ENCODE results near the gene ENTHD1. TPM values are rescaled to one million over a fixed set of nuclear protein-coding genes. Genes with fewer than 3 reads are reported as not detected.

ENTHD1 gene
- total and polyA plus RNA-seq, 2 donors (not counting 3 experiments of a cell fraction or from before 2014, with no cell fraction given) = not detected

GRCh38 chr22:39719559-39720450 is 173.8 kb downstream of the ENTHD1 start:
- no peak for DNase-seq (ENCODE audit: low read depth, low spot score)
- Histone ChIP-seq H3K4me1 (ENCODE audit: control insufficient read depth, extremely low read depth, insufficient read depth, low read length) (no peaks in the 10 kb centered on the region), H3K36me3 (ENCODE audit: control insufficient read depth in 2 of 2, extremely low read depth in 1 of 2, insufficient read depth in 2 of 2, low read length in 2 of 2) (no peaks in the 10 kb centered on the region), H2AFZ (ENCODE audit: low read depth, low read length) (no peak overlapping the region), H3K9ac (replicated peaks; ENCODE audit: extremely low read depth, insufficient read depth, low read length) (no peak overlapping the region), H3K27me3 (ENCODE audit: control insufficient read depth in 2 of 2, insufficient read depth in 2 of 2, low read length in 2 of 2) (peaks cover 4 to 5% of the 10 kb centered on the region in 2 experiments), H3K9me1 (replicated peaks; ENCODE audit: control insufficient read depth, extremely low read depth, insufficient read depth, low read length) (no peaks in the 10 kb centered on the region), H3K4me2 (ENCODE audit: insufficient read depth, low read length) (no peak overlapping the region), H3K9me3 (replicated peaks; ENCODE audit: control insufficient read depth, insufficient read depth, low read length) (no peaks in the 10 kb centered on the region), H3K4me3 (replicated peaks in 1 of 3; ENCODE audit: insufficient read depth in 1 of 3, low read depth in 1 of 3, low read length in 3 of 3) (no peak overlapping the region), H3K79me2 (ENCODE audit: control insufficient read depth, insufficient read depth, low read length) (no peaks in the 10 kb centered on the region), H3K27ac (ENCODE audit: insufficient read depth, low read depth, low read length) (no peak overlapping the region), H4K20me1 (replicated peaks; ENCODE audit: control insufficient read depth, extremely low read depth, insufficient read depth, low read length) (no peaks in the 10 kb centered on the region)
- CTCF ChIA-PET = no interaction called here
- TF ChIP-seq EZH2 (IDR thresholded peaks at IDR 0.05; ENCODE audit: borderline replicate concordance, low read depth, low read length, severe bottlenecking) (no peak), MYC (IDR thresholded peaks at IDR 0.05; ENCODE audit: low read depth, low read length) (no peak), GATA2 (IDR thresholded peaks at IDR 0.05; ENCODE audit: insufficient read depth, insufficient read length, low read depth, low read length) (no peak), POLR2A (IDR thresholded peaks at IDR 0.05; ENCODE audit: low read depth, low read length) (no peak), POLR2AphosphoS5 (IDR thresholded peaks at IDR 0.05; ENCODE audit: insufficient read depth, low read depth, low read length) (no peak), JUN (IDR thresholded peaks at IDR 0.05; ENCODE audit: borderline replicate concordance, insufficient read depth, insufficient read length, low read depth) (no peak), FOS (IDR thresholded peaks at IDR 0.05; ENCODE audit: borderline replicate concordance, insufficient read depth, low read length) (no peak)
- TF ChIP-seq, protein P1, sequence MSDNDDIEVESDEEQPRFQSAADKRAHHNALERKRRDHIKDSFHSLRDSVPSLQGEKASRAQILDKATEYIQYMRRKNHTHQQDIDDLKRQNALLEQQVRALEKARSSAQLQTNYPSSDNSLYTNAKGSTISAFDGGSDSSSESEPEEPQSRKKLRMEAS (IDR thresholded peaks at IDR 0.05; ENCODE audit: insufficient read depth, insufficient read length) = no peak
- TF ChIP-seq, protein P2, sequence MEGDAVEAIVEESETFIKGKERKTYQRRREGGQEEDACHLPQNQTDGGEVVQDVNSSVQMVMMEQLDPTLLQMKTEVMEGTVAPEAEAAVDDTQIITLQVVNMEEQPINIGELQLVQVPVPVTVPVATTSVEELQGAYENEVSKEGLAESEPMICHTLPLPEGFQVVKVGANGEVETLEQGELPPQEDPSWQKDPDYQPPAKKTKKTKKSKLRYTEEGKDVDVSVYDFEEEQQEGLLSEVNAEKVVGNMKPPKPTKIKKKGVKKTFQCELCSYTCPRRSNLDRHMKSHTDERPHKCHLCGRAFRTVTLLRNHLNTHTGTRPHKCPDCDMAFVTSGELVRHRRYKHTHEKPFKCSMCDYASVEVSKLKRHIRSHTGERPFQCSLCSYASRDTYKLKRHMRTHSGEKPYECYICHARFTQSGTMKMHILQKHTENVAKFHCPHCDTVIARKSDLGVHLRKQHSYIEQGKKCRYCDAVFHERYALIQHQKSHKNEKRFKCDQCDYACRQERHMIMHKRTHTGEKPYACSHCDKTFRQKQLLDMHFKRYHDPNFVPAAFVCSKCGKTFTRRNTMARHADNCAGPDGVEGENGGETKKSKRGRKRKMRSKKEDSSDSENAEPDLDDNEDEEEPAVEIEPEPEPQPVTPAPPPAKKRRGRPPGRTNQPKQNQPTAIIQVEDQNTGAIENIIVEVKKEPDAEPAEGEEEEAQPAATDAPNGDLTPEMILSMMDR (IDR thresholded peaks at IDR 0.05; ENCODE audit: extremely low read depth in 1 of 2, insufficient read depth in 1 of 2, low read depth in 1 of 2, low read length in 2 of 2) = no peak
- BruUV-seq (replicated peaks) = no TSS peak
- dilution Hi-C loops (cut with MboI; ENCODE audit: extremely low pct_ligation_motif_present, low sequenced_read_pairs) (no loop called here), intact Hi-C loops (cut with micrococcal nuclease) (no loop called here)
- POLR2A ChIA-PET = no interaction called here
- FAIRE-seq = no peak
